ENCODE measurements around the gene GZMH.
"Not testable (repeated sequence)": the region's sequence is repeated elsewhere in the genome, so short reads cannot be mapped to it uniquely, and the experiment has no call there.

The GZMH gene

GRCh38 chr14:24609655-24610344 lies at the start of gene GZMH:
GZMH (minus strand) TSS chr14:24609685; CDS start chr14:24609613, 72 bp downstream.
- FAIRE-seq (no peak), DNase-seq (ENCODE audit: low spot score) (no peak)

GRCh38 chr14:24648361-24648760 lies 38.9 kb upstream of the GZMH start:
- not testable (repeated sequence) for FAIRE-seq; DNase-seq (ENCODE audit: low spot score)

GRCh38 chr14:24639905-24640304 lies 30.4 kb upstream of the GZMH start:
- DNase-seq (ENCODE audit: low spot score) (no peak), FAIRE-seq (no peak)

- FAIRE-seq (no peak), DNase-seq (ENCODE audit: low spot score) (no peak)
These were observed 29.8 kb upstream of the GZMH start for GRCh38 chr14:24639270-24639669.

GRCh38 chr14:24634158-24634557 lies 24.7 kb upstream of the GZMH start, which contains the start of gene GZMB:
GZMB (minus strand) TSS chr14:24634190; CDS start chr14:24634160, 30 bp downstream.
- FAIRE-seq (no peak), DNase-seq (ENCODE audit: low spot score) (no peak)

- DNase-seq (ENCODE audit: low spot score), result no peak
- FAIRE-seq, result no peak
These were observed 23.9 kb upstream of the GZMH start for GRCh38 chr14:24633353-24633752.

GRCh38 chr14:24632761-24633160 lies 23.3 kb upstream of the GZMH start:
- no peak for DNase-seq (ENCODE audit: low spot score)
- no peak for FAIRE-seq

GRCh38 chr14:24632336-24632735 lies 22.9 kb upstream of the GZMH start:
- DNase-seq (ENCODE audit: low spot score) (no peak), FAIRE-seq (no peak)

- FAIRE-seq, result no peak
- no peak for DNase-seq (ENCODE audit: low spot score)
These were observed 22.4 kb upstream of the GZMH start for GRCh38 chr14:24631749-24632335.

- DNase-seq (ENCODE audit: low spot score) (no peak), FAIRE-seq (no peak)
These were observed 21.5 kb upstream of the GZMH start for GRCh38 chr14:24630872-24631477.

- FAIRE-seq (no peak), DNase-seq (ENCODE audit: low spot score) (no peak)
These were observed 20.8 kb upstream of the GZMH start for GRCh38 chr14:24630087-24630871.

GRCh38 chr14:24629521-24629920 lies 20.0 kb upstream of the GZMH start:
- FAIRE-seq, result no peak
- DNase-seq (ENCODE audit: low spot score), result no peak

GRCh38 chr14:24613747-24614146 lies 4.3 kb upstream of the GZMH start:
- DNase-seq (ENCODE audit: low spot score) (no peak), FAIRE-seq (no peak)

- FAIRE-seq (no peak), DNase-seq (ENCODE audit: low spot score) (no peak)
These were observed 3.8 kb upstream of the GZMH start for GRCh38 chr14:24613241-24613640.

GRCh38 chr14:24612196-24612595 lies 2.7 kb upstream of the GZMH start:
- DNase-seq (ENCODE audit: low spot score) (no peak), FAIRE-seq (no peak)

- DNase-seq (ENCODE audit: low spot score) (no peak), FAIRE-seq (no peak)
These were observed 1.6 kb downstream of the GZMH start for GRCh38 chr14:24607635-24608514.

- no peak for FAIRE-seq
- no peak for DNase-seq (ENCODE audit: low spot score)
These were observed 2.4 kb downstream of the GZMH start for GRCh38 chr14:24607081-24607480.

GRCh38 chr14:24606297-24606696 lies 3.2 kb downstream of the GZMH start:
- FAIRE-seq (no peak), DNase-seq (ENCODE audit: low spot score) (no peak)

GRCh38 chr14:24605435-24606190 lies 3.9 kb downstream of the GZMH start:
- DNase-seq (ENCODE audit: low spot score) (no peak), FAIRE-seq (no peak)

- DNase-seq (ENCODE audit: low spot score) (no peak), FAIRE-seq (no peak)
These were observed 12.1 kb downstream of the GZMH start for GRCh38 chr14:24597403-24597802.

Data from RCC 7860 (cell line).